ENCODE data around the gene CSN1S1.

GRCh38 chr4:69991016-69991415, 60.1 kb downstream of the CSN1S1 start:
- TF ChIP-seq CTCF (conservative IDR thresholded peaks at IDR 0.05; ENCODE audit: low read length) (no peak), EZH2phosphoT487 (IDR thresholded peaks at IDR 0.05; ENCODE audit: borderline replicate concordance) (no peak)
